ENCODE data around the gene HOXD1.

HOXD1 gene

DNA sequence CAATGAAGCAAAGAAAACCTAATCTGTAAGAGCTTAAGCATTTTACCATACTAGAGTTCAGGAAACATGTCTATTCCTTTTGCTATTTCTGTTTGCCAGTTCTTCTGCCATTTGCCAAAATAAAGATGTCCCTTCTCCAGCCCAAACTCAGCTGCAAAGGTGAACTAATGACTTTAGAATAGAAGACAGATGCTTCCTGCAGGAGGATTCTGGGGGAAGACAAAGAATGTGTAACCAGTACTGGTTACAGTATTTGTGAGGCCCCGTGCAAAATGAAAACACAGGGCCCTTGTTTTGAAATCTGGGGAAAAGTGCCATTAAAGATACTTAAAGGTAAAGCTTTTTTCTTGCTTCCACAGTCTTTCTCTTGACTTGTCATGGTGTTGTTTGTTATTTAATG lies 46.5 kb downstream of the HOXD1 start:
- no peak overlapping the region for H3K4me3 ChIP-seq (ENCODE audit: insufficient read depth, low read length, poor library complexity, severe bottlenecking)
- H3K9me2 ChIP-seq (replicated peaks; ENCODE audit: insufficient read depth, low read length), result no peaks in the 10 kb centered on the region
- H3K9ac ChIP-seq (ENCODE audit: low read length), result no peak overlapping the region
- no peaks in the 10 kb centered on the region for H4K20me1 ChIP-seq (ENCODE audit: low read depth, low read length)
- H3K36me3 ChIP-seq (ENCODE audit: low read length), result no peaks in the 10 kb centered on the region
- no peak overlapping the region for H3K4me2 ChIP-seq (ENCODE audit: low read depth, low read length, poor library complexity, severe bottlenecking)
- no peaks in the 10 kb centered on the region for H3K27me3 ChIP-seq (ENCODE audit: low read length)
- H3F3A ChIP-seq (ENCODE audit: insufficient read depth), result no peaks in the 10 kb centered on the region
- no peaks in the 10 kb centered on the region for H3K9me3 ChIP-seq (ENCODE audit: insufficient read depth, low read length)
- no peaks in the 10 kb centered on the region for H3K79me2 ChIP-seq (ENCODE audit: insufficient read depth, low read length)
- no peak for TF ChIP-seq EZH2phosphoT487 (conservative IDR thresholded peaks at IDR 0.05; ENCODE audit: low read length)
- TF ChIP-seq, protein P1, sequence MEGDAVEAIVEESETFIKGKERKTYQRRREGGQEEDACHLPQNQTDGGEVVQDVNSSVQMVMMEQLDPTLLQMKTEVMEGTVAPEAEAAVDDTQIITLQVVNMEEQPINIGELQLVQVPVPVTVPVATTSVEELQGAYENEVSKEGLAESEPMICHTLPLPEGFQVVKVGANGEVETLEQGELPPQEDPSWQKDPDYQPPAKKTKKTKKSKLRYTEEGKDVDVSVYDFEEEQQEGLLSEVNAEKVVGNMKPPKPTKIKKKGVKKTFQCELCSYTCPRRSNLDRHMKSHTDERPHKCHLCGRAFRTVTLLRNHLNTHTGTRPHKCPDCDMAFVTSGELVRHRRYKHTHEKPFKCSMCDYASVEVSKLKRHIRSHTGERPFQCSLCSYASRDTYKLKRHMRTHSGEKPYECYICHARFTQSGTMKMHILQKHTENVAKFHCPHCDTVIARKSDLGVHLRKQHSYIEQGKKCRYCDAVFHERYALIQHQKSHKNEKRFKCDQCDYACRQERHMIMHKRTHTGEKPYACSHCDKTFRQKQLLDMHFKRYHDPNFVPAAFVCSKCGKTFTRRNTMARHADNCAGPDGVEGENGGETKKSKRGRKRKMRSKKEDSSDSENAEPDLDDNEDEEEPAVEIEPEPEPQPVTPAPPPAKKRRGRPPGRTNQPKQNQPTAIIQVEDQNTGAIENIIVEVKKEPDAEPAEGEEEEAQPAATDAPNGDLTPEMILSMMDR (IDR thresholded peaks at IDR 0.05; ENCODE audit: insufficient read depth, low read length, poor library complexity, severe bottlenecking), result no peak
- no peak overlapping the region for H3K27ac ChIP-seq (ENCODE audit: low read depth, low read length)
- H2AFZ ChIP-seq (ENCODE audit: low read depth, low read length, severe bottlenecking), result no peak overlapping the region

DNA sequence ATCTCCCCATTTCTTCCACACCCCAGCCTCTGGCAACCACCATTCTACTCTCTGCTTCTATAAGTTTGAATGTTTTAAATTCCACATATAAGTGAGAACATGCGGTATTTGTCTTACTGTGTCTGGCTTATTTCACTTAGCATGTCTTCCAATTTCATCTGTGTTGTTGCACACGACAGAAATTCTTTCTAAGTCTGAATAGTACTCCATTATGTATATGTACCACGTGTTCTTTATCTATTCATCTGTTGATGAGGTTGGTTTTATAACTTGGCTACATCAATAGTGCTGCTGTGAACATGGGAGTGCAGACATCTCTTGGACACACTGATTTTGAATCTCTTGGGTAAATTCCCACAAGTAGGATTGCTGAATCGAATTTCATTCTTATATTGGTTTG lies 49.0 kb downstream of the HOXD1 start:
- Histone ChIP-seq H3K79me2 (ENCODE audit: insufficient read depth, low read length) (no peaks in the 10 kb centered on the region), H3K4me3 (ENCODE audit: insufficient read depth, low read length, poor library complexity, severe bottlenecking) (no peak overlapping the region), H2AFZ (ENCODE audit: low read depth, low read length, severe bottlenecking) (no peak overlapping the region), H3K27me3 (ENCODE audit: low read length) (no peaks in the 10 kb centered on the region), H3K9me3 (ENCODE audit: insufficient read depth, low read length) (no peaks in the 10 kb centered on the region), H3K9me2 (replicated peaks; ENCODE audit: insufficient read depth, low read length) (no peaks in the 10 kb centered on the region), H3K9ac (ENCODE audit: low read length) (no peak overlapping the region), H4K20me1 (ENCODE audit: low read depth, low read length) (no peaks in the 10 kb centered on the region), H3K27ac (ENCODE audit: low read depth, low read length) (no peak overlapping the region), H3F3A (ENCODE audit: insufficient read depth) (no peaks in the 10 kb centered on the region), H3K36me3 (ENCODE audit: low read length) (no peaks in the 10 kb centered on the region), H3K4me2 (ENCODE audit: low read depth, low read length, poor library complexity, severe bottlenecking) (no peak overlapping the region)
- TF ChIP-seq, protein P1 (IDR thresholded peaks at IDR 0.05; ENCODE audit: insufficient read depth, low read length, poor library complexity, severe bottlenecking), result no peak
- TF ChIP-seq EZH2phosphoT487 (conservative IDR thresholded peaks at IDR 0.05; ENCODE audit: low read length), result no peak

DNA sequence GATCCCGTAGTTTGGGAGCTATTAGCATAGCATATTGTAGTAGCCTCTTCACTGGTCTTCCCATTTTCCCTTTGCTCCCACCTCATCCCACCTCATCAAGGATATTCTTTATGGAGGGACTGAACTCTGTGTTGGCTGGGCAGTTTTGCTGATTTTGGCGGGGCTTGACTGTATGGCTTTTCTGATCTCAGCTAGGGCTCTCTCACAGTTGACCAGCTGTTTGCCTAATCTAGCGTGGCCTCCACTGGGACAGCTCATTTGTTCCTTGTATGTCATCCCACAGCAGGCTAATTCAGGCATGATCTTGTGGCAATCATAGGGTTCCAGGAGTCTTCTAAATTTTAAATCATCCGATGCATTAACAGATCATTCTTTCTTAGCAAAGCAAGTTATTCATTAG lies 50.6 kb downstream of the HOXD1 start:
- TF ChIP-seq EZH2phosphoT487 (conservative IDR thresholded peaks at IDR 0.05; ENCODE audit: low read length), result no peak
- TF ChIP-seq, protein P1 (IDR thresholded peaks at IDR 0.05; ENCODE audit: insufficient read depth, low read length, poor library complexity, severe bottlenecking), result no peak
- Histone ChIP-seq H3K9me3 (ENCODE audit: insufficient read depth, low read length) (no peaks in the 10 kb centered on the region), H3F3A (ENCODE audit: insufficient read depth) (no peaks in the 10 kb centered on the region), H3K79me2 (ENCODE audit: insufficient read depth, low read length) (no peaks in the 10 kb centered on the region), H3K27me3 (ENCODE audit: low read length) (no peaks in the 10 kb centered on the region), H3K4me2 (ENCODE audit: low read depth, low read length, poor library complexity, severe bottlenecking) (no peak overlapping the region), H3K36me3 (ENCODE audit: low read length) (no peaks in the 10 kb centered on the region), H3K4me3 (ENCODE audit: insufficient read depth, low read length, poor library complexity, severe bottlenecking) (no peak overlapping the region), H4K20me1 (ENCODE audit: low read depth, low read length) (no peaks in the 10 kb centered on the region), H3K9me2 (replicated peaks; ENCODE audit: insufficient read depth, low read length) (no peaks in the 10 kb centered on the region), H3K9ac (ENCODE audit: low read length) (no peak overlapping the region), H3K27ac (ENCODE audit: low read depth, low read length) (no peak overlapping the region), H2AFZ (ENCODE audit: low read depth, low read length, severe bottlenecking) (no peak overlapping the region)

Measured in SU-DHL-6 (cell line).